ENCODE results near the gene PHF2.

Gene PHF2

DNA sequence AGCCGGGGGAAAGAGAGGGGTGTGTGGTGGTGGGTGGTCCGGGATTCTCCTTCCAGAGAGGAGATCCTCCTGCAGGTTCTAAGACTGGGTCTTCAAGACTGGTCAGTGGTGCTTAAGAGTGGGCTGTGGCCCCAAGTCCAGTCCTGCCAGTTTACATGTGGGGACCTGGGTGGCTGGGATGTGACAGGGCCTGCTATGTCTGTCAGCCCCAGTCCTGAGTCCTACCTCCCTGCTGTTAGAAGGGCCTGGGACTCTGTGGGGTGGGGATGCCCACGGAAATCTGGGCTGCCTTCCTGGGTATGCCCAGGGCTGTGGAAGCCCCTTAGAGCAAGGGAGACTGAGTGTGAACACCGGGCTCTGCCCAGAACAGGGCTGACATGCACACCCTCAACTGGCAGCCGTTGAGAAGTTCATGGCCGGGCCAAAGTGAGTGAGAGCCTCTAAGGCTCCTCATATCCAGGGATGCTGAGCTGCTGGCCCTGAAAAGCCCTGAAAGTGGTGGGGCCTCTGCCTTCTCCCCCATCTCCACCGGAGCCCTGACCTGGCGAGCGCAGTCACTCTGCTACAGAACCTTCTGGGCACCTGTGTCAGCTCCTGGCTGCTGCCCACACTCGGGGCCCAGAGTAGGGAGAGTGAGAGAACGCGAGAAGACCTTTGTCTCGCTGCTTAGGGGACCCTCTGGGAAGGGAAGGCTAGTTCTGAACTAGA, 1.7 kb downstream of the PHF2 start:
- peak in 1 of 2 donors; percentile 64 for DNase-seq
- H3K27ac ChIP-seq = peak overlapping the region; percentile 90 to 96
- intact Hi-C loops (cut with DNase I; ENCODE audit: low total_unique reads) = no loop called here

DNA sequence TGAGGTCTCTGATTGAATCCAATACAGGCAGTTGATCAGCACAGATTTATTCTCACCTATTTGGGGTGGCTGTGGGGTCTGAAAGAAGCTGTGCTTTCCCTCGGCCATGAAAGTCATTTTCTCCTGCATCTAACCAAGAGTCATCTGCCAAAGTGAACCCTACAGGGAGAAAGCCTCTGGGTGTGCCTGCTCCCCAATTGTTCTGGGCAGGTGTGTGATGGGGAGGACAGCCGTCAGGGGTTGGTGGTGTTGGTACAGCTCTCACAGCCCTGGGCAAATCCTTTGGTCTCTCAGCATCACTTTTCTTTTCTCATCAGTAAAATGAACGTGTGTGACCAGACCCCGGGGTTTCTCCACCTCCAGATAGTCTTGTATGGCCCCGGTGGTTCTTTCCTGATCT, 2.5 kb downstream of the PHF2 start:
- H3K36me3 ChIP-seq = no peaks in the 10 kb centered on the region
- peaks cover 0 to 66% (median 48%) of the 10 kb centered on the region in 4 donors for H3K4me1 ChIP-seq
- H3K27ac ChIP-seq = peak overlapping the region; percentile 90 to 96
- H3K27me3 ChIP-seq = no peaks in the 10 kb centered on the region
- no peaks in the 10 kb centered on the region for H3K9me3 ChIP-seq
- intact Hi-C loops (cut with DNase I; ENCODE audit: low total_unique reads) = no loop called here
- H3K4me3 ChIP-seq = peak overlapping the region in 1 of 2 donors; percentile 84
- TF ChIP-seq, protein P1, sequence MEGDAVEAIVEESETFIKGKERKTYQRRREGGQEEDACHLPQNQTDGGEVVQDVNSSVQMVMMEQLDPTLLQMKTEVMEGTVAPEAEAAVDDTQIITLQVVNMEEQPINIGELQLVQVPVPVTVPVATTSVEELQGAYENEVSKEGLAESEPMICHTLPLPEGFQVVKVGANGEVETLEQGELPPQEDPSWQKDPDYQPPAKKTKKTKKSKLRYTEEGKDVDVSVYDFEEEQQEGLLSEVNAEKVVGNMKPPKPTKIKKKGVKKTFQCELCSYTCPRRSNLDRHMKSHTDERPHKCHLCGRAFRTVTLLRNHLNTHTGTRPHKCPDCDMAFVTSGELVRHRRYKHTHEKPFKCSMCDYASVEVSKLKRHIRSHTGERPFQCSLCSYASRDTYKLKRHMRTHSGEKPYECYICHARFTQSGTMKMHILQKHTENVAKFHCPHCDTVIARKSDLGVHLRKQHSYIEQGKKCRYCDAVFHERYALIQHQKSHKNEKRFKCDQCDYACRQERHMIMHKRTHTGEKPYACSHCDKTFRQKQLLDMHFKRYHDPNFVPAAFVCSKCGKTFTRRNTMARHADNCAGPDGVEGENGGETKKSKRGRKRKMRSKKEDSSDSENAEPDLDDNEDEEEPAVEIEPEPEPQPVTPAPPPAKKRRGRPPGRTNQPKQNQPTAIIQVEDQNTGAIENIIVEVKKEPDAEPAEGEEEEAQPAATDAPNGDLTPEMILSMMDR (IDR thresholded peaks at IDR 0.05) = no peak
- DNase-seq = peak in 1 of 2 donors; percentile 35

More for the DNA sequence above, 1.7 kb downstream of the PHF2 start:
- Histone ChIP-seq H3K9me3 (no peaks in the 10 kb centered on the region), H3K4me1 (peaks cover 0 to 66% (median 48%) of the 10 kb centered on the region in 4 donors), H3K4me3 (peak overlapping the region; percentile 73 to 84), H3K27me3 (no peaks in the 10 kb centered on the region), H3K36me3 (no peaks in the 10 kb centered on the region)
- TF ChIP-seq, protein P1 (IDR thresholded peaks at IDR 0.05) = no peak

DNA sequence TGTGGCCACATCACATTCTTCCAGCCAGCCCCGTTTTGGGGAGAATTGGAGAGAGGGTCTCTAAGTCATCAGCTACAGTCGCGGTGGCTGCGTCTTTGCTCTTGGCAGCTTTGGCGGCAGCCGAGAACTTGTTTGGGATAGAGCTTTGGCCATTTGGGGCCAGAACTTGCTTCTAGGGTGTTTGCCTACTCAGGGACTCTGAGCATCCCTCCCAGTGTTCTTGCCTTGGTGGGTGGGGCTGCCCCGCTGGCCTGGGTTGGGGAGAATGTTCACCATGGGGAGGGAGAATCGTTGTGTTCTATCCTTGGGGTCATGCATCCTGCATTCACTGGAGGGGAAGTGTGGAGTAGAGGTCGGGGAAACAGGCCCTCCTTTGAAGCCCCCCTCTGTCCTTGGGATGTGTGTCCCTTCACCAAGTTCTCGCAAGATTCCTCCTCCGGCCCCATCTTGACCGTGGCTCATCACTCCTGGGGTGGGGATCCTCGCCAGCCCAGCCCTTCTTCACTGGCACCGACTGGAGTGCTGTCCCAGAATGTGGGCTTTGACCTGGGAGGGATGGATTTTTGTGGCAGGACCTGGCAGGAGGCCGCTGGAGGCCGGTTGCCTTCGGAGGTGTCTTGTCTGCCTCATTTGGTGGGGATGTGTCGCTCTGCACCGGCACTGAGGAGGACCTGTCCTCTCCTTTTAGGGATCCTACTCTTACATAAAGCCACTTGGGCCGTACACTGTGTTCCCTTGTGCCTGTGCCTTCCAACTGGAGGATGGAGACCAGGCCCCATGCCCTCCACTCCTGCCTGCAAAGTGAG, 3.5 kb downstream of the PHF2 start:
- Histone ChIP-seq H3K4me1 (peaks cover 0 to 58% (median 42%) of the 10 kb centered on the region in 4 donors), H3K9me3 (no peaks in the 10 kb centered on the region), H3K4me3 (no peak overlapping the region), H3K27ac (peak overlapping the region; percentile 90 to 96), H3K27me3 (no peaks in the 10 kb centered on the region), H3K36me3 (no peaks in the 10 kb centered on the region)
- peak in 1 of 2 donors; percentile 62 for DNase-seq
- TF ChIP-seq, protein P1 (IDR thresholded peaks at IDR 0.05) = no peak
- intact Hi-C loops (cut with DNase I; ENCODE audit: low total_unique reads) = loop anchor here (10.0 kb wide), 1 partner anchor 135 kb away; no protein-coding TSS in a partner anchor

- Histone ChIP-seq H3K36me3 (no peaks in the 10 kb centered on the region), H3K4me3 (no peak overlapping the region), H3K27ac (peak overlapping the region; percentile 90 to 96), H3K27me3 (no peaks in the 10 kb centered on the region), H3K4me1 (peaks cover 0 to 57% (median 38%) of the 10 kb centered on the region in 4 donors), H3K9me3 (no peaks in the 10 kb centered on the region)
- TF ChIP-seq, protein P1 (IDR thresholded peaks at IDR 0.05) = no peak
- intact Hi-C loops (cut with DNase I; ENCODE audit: low total_unique reads) = loop anchor here (10.0 kb wide), 1 partner anchor 136 kb away; no protein-coding TSS in a partner anchor
- DNase-seq = peak in 1 of 2 donors; percentile 57
Measured at GRCh38 chr9:93580654-93581380, 4.4 kb downstream of the PHF2 start.

- H3K4me1 ChIP-seq = peaks cover 0 to 69% (median 51%) of the 10 kb centered on the region in 4 donors
- intact Hi-C loops (cut with DNase I; ENCODE audit: low total_unique reads) = loop anchor here (10.0 kb wide), 1 partner anchor 137 kb away; no protein-coding TSS in a partner anchor
- TF ChIP-seq, protein P1 (IDR thresholded peaks at IDR 0.05) = no peak
Measured at GRCh38 chr9:93582115-93582514, 5.7 kb downstream of the PHF2 start.

More at GRCh38 chr9:93582115-93582514, 5.7 kb downstream of the PHF2 start:
- DNase-seq = peak in 1 of 2 donors; percentile 56
- Histone ChIP-seq H3K27me3 (no peaks in the 10 kb centered on the region), H3K4me3 (no peak overlapping the region), H3K27ac (no peak overlapping the region), H3K36me3 (no peaks in the 10 kb centered on the region), H3K9me3 (no peaks in the 10 kb centered on the region)

Measured in tibial artery (tissue), 4 donors.